ENCODE results near the gene NAXE. TPM values are rescaled to one million over a fixed set of nuclear protein-coding genes. Genes with fewer than 3 reads are reported as not detected.

Gene NAXE
- total RNA-seq (10 to 100 TPM; 43.5 to 85.4 (median 65.4) TPM), polyA plus RNA-seq (10 to 100 TPM; 57.8 to 75.0 TPM)
- long read RNA-seq, donor 1, transcript NAXE-201 (5 exons, 1,012 nt) = minor isoform, 6 of 81 reads
- long read RNA-seq, donor 1, transcript NAXE-203 (6 exons, 1,125 nt) = major isoform, 55 of 81 reads
- long read RNA-seq, donor 1, partial matches to known transcripts = 5 of 81 reads
- long read RNA-seq, donor 1, other reads (novel, unspliced or antisense) = 13 of 81 reads
- long read RNA-seq, donor 2, transcript NAXE-203 (6 exons, 1,125 nt) = major isoform, 41 of 54 reads
- long read RNA-seq, donor 2, partial matches to known transcripts = 0 of 54 reads
- long read RNA-seq, donor 2, other reads (novel, unspliced or antisense) = 8 of 54 reads
- long read RNA-seq, donor 3, transcript NAXE-203 (6 exons, 1,125 nt) = major isoform, 94 of 121 reads
- long read RNA-seq, donor 3, partial matches to known transcripts = 7 of 121 reads
- long read RNA-seq, donor 3, other reads (novel, unspliced or antisense) = 15 of 121 reads

GRCh38 chr1:156591432-156592157 is at the start of gene NAXE:
Gene NAXE, plus strand, starts transcription at chr1:156591776. Its CDS starts 29 bp downstream, at chr1:156591805.
- 0 to 1% (median 1%) methylated on average over 50 to 60 of the region's 60 CpGs for WGBS, 3 donors
- intact Hi-C loops (cut with DNase I) = loop anchor here in 1 of 4 donors (5.0 kb wide), 1 partner anchor 134 kb away; no protein-coding TSS in a partner anchor
- H3K36me3 ChIP-seq = no peaks in the 10 kb centered on the region
- no peaks in the 10 kb centered on the region for H3K27me3 ChIP-seq
- TF ChIP-seq EP300 (IDR thresholded peaks at IDR 0.05) (no peak), POLR2A (IDR thresholded peaks at IDR 0.05) (peak; percentile 48)
- peak; percentile 68 to 82 (median 78) for DNase-seq
- H3K27ac ChIP-seq = peak within 1 kb of the TSS; percentile 59 to 71
- H3K4me3 ChIP-seq = peak within 1 kb of the TSS; percentile 51
- H3K4me1 ChIP-seq (ENCODE audit: insufficient read depth) = no peaks in the 10 kb centered on the region
- H3K9me3 ChIP-seq = no peaks in the 10 kb centered on the region

GRCh38 chr1:156543066-156543465 is 48.5 kb upstream of the NAXE start:
- Histone ChIP-seq H3K27ac (no peak overlapping the region), H3K4me3 (no peak overlapping the region), H3K9me3 (no peaks in the 10 kb centered on the region), H3K27me3 (no peaks in the 10 kb centered on the region), H3K4me1 (ENCODE audit: insufficient read depth) (no peaks in the 10 kb centered on the region), H3K36me3 (no peaks in the 10 kb centered on the region)
- intact Hi-C loops (cut with DNase I) = no loop called here
- WGBS, 3 donors = 90 to 100% (median 97%) methylated on average over 1 of the region's 1 CpG
- no peak for DNase-seq
- TF ChIP-seq EP300 (IDR thresholded peaks at IDR 0.05) = no peak
- TF ChIP-seq CTCF (IDR thresholded peaks at IDR 0.05) = no peak
- TF ChIP-seq POLR2A (IDR thresholded peaks at IDR 0.05) = no peak

GRCh38 chr1:156544592-156545102 is 46.9 kb upstream of the NAXE start:
- Histone ChIP-seq H3K4me1 (ENCODE audit: insufficient read depth) (no peaks in the 10 kb centered on the region), H3K27me3 (no peaks in the 10 kb centered on the region), H3K36me3 (no peaks in the 10 kb centered on the region), H3K4me3 (no peak overlapping the region), H3K27ac (no peak overlapping the region), H3K9me3 (no peaks in the 10 kb centered on the region)
- DNase-seq = no peak
- WGBS, 3 donors = 91 to 94% (median 93%) methylated on average over 3 of the region's 3 CpGs
- TF ChIP-seq POLR2A (IDR thresholded peaks at IDR 0.05) (no peak), CTCF (IDR thresholded peaks at IDR 0.05) (no peak), EP300 (IDR thresholded peaks at IDR 0.05) (no peak)
- intact Hi-C loops (cut with DNase I) = no loop called here

- H3K27me3 ChIP-seq = no peaks in the 10 kb centered on the region
- TF ChIP-seq CTCF (IDR thresholded peaks at IDR 0.05) (no peak), POLR2A (IDR thresholded peaks at IDR 0.05) (no peak), EP300 (IDR thresholded peaks at IDR 0.05) (no peak)
- no peaks in the 10 kb centered on the region for H3K36me3 ChIP-seq
- no peak overlapping the region for H3K4me3 ChIP-seq
- intact Hi-C loops (cut with DNase I) = no loop called here
- WGBS, 3 donors = 91 to 99% (median 97%) methylated on average over 3 of the region's 3 CpGs
- no peak for DNase-seq
- no peaks in the 10 kb centered on the region for H3K9me3 ChIP-seq
- no peaks in the 10 kb centered on the region for H3K4me1 ChIP-seq (ENCODE audit: insufficient read depth)
- no peak overlapping the region for H3K27ac ChIP-seq
Observed at GRCh38 chr1:156546267-156546666, 45.3 kb upstream of the NAXE start.
